Neuron (in vitro differentiated cells): ENCODE measurements around the gene NMNAT1.

Experiments
- H2AFZ ChIP-seq: one replicate; pipeline ENCODE4 v1.6.1; 2013; ENCODE audit warnings: low read depth, mild to moderate bottlenecking, inconsistent platforms, low read length, moderate library complexity
- H3K27me3 ChIP-seq: one replicate; pipeline ENCODE4 v1.6.1; 2013; ENCODE audit warnings: low read length; ENCODE audit not compliant: insufficient read depth
- H3K36me3 ChIP-seq: one replicate; pipeline ENCODE4 v1.6.1; 2013; ENCODE audit warnings: low read length; ENCODE audit not compliant: insufficient read depth
- H3K4me1 ChIP-seq: one replicate; pipeline ENCODE4 v1.6.1; 2013; ENCODE audit warnings: low read length; ENCODE audit not compliant: insufficient read depth
- H3K4me3 ChIP-seq: 2 replicates; pipeline ENCODE4 v1.5.1; 2013; ENCODE audit warnings: mild to moderate bottlenecking, low read length, moderate library complexity
- H3K9me3 ChIP-seq: one replicate; pipeline ENCODE4 v1.6.1; 2013; ENCODE audit warnings: low read length

Gene NMNAT1

DNA sequence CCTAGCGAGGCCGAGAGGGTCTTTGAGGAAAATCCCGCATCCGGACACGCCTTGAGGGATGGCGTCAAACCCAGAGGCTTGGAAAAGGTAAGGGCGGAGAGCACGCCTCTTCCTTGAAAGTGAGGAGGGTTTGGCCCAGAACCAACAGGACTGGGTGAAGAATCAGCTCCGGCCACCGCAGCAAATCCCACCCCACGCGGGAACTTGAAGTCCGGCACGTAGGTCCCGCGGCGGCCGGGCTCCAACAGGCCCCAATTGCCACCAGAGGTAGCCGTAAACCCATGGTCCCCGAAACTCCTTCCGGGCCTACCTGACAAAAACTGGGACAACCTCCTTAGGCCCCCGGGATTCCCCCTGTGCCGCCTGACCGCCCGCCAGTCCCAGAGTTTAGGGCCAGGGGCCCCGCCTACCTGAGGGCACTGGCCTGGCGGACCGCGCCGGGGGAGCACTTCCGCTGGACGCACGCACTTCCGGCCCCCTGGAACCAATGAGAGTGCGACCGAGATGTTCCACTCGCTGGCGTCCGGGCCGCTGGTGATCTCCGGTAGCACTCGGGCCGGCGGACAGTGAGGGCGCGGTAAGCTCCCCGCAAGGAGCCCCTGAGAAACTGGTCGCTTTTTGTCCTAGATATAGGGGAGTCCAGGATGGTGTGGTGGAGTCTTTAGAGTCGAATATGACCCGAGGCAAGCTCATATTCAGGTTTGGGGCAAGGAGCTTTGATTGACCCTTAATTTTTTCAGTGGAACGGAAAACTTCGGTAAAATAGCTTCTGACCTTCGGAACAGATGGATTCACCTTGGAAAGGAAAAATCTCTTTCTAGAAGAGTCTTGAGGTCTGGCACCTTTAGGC is at the start of gene NMNAT1, which contains the start of gene LZIC:
NMNAT1 (plus strand) TSS at position 537 of the 850 bp plus-strand sequence. CDS start 28,599 bp downstream, outside the sequence.
LZIC (minus strand) TSS at position 453 of the 850 bp plus-strand sequence. CDS start 6,772 bp downstream, outside the sequence.
- H3K27me3 ChIP-seq, result no peaks in the 10 kb centered on the region
- H3K4me3 ChIP-seq, result peak within 1 kb of the TSS; percentile 98
- H3K4me1 ChIP-seq, result peaks cover 2% of the 10 kb centered on the region
- H3K36me3 ChIP-seq, result peaks cover 10% of the 10 kb centered on the region
- H3K9me3 ChIP-seq, result no peaks in the 10 kb centered on the region
- H2AFZ ChIP-seq, result peak within 1 kb of the TSS; percentile 93

DNA sequence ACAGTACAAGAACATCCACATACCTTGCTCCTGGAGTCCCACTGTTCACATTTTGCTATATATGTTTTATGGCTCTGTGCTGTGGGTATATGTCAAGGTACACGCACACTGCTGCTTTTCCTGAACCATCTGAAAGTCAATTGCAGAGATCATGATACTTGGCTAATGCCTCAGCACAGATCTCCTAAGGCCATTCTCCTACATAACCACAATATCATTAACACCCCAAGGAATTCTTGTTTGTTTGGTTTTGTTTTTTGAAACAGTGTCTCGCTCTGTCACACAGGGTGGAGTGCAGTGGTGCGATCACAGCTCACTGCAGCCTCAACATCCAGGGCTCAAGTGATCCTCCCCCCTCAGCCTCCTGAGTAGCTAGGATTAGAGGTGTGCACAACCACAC is 49.2 kb upstream of the NMNAT1 start:
- Histone ChIP-seq H2AFZ (no peak overlapping the region), H3K36me3 (no peaks in the 10 kb centered on the region), H3K4me1 (peaks cover 5% of the 10 kb centered on the region), H3K4me3 (no peak overlapping the region), H3K27me3 (no peaks in the 10 kb centered on the region), H3K9me3 (no peaks in the 10 kb centered on the region)

DNA sequence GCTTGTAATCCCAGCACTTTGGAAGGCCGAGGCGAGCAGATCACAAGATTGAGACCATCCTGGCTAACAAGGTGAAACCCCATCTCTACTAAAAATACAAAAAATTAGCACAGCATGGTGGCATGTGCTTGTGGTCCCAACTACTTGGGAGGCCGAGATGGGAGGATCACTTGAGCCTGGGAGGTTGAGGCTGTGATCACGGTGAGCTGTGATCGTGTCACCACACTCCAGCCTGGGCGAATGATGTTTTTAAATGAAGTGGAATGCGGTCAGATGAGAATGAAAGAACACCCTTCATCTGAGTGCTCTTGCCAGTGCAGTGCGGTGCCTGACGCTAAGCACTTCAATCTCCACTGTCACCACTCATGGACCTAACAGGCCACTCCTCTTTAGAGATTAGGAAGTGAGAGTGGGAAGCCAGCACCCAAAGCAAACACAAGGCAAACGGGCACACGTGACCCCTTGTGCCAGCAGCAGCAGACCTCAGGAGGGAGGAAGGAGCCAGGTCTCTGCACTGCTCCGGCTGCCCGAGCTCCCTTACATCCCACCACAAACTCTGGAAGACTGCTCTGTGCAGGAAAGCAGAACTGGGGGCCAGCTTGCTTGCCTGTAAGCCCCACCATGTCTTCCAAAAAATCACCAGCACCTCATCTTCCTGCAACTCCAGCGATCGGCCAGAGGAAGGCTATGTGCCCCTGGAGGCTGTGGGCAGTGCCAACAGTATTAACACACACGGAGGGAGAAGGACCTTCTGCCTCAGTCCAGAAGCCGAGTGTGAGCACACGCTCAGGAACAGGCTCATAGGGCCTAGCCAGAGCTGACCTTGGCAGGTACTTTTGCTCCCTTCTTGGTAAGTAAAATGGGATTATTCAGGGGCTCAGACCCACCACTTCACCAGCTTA is 42.9 kb upstream of the NMNAT1 start:
- H3K4me1 ChIP-seq, result peaks cover 4% of the 10 kb centered on the region
- H3K36me3 ChIP-seq, result no peaks in the 10 kb centered on the region
- no peak overlapping the region for H2AFZ ChIP-seq
- no peaks in the 10 kb centered on the region for H3K27me3 ChIP-seq
- no peaks in the 10 kb centered on the region for H3K9me3 ChIP-seq
- H3K4me3 ChIP-seq, result no peak overlapping the region

DNA sequence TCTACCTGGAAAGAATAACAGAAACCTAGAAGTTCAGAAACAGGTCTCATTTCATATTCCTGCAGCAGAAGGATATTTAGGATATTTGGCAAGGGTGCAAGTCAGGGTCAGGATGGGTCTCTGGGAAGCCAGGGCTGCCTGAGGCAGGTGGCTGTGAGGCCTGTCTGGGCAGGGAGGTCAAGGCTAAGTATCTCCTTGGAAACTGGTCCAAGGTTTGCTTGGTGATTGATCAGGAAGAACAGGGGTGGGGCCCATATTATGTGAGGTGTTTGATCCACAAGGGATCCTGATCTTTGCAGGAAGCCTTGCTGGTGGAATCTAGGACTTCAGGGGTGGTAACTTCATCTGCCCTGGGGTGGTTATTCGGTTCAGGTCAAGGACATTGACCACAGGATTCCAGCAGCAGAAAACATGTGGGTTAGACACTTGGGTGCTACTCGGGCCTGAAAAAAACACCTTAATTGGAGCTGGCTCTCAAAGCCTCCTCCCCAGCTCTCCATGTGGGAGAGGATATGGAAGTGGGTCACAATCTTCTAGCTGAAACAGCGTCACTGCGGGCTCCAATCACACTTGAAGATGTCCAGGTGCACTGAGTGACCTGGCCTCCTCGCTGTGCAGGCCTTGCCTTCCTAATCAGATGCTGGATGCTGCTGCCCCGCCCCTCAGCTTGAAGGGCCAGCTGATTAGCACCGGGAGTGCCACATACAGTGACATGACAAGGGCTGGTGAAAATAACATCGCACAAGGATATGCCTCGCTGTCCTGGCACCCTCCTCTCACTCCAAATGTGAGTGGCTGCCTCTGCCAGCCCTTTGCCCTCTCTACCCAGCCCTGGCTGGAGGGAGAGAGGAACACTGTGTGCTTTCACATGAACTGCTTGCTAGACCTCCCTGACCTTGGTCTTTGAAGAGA is 41.9 kb upstream of the NMNAT1 start:
- no peaks in the 10 kb centered on the region for H3K9me3 ChIP-seq
- no peaks in the 10 kb centered on the region for H3K27me3 ChIP-seq
- no peak overlapping the region for H2AFZ ChIP-seq
- H3K4me3 ChIP-seq, result no peak overlapping the region
- H3K4me1 ChIP-seq, result peaks cover 4% of the 10 kb centered on the region
- no peaks in the 10 kb centered on the region for H3K36me3 ChIP-seq

DNA sequence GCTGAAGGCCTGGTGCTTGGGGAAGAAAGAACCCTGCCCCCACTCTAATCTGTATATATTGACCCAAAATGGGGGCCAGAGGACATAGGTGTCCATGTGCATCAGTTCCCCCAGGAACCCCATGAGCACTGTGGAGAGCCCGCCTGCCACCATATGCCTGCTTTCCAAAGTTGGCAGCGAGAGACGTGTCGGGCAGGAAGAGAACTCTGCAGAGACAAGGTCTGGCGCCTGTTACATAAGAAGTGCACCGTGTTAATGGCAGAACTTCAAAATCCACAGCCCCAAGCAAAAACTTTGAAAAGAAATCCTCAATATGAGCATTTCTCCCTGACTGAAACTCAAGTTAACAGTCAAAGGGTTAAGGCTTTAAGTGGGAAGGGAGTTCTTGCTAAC is 41.2 kb upstream of the NMNAT1 start:
- Histone ChIP-seq H3K9me3 (no peaks in the 10 kb centered on the region), H3K36me3 (no peaks in the 10 kb centered on the region)

DNA sequence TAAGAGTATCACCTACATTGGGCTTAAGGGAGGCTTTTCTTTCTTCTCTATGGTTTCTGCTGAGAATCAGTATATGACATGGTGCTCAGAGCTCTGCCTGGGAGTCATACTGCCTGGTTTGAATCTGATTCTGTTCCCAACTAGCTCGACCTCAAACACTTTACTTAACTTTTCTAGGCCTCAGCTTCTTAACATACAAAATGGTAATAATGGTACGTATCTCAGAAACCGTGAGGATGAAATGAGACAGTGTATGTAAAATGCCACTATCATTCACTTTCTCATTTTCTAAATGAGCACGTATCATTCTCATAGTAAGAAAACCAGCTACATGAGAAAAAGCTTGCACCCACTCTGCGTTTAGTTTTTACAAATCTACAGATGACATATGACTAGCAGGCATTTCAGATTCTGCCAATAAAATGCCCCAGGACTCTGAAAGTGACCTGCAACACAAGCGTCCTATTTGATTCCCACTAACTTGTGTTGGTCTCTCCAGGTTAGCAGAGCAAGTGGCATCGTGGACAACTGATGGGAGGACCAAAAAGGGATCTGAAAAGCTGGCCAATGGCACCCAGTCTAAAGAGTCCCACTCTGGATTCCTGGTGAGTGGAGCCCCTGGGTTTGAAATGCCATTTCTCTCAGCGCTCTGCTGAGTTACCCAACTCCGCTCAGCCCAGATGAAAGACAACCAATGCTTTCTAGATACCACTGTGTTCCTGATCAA is 39.3 kb upstream of the NMNAT1 start:
- H3K9me3 ChIP-seq, result no peaks in the 10 kb centered on the region
- H3K4me3 ChIP-seq, result no peak overlapping the region
- no peaks in the 10 kb centered on the region for H3K27me3 ChIP-seq
- peaks cover 9% of the 10 kb centered on the region for H3K4me1 ChIP-seq
- H2AFZ ChIP-seq, result no peak overlapping the region
- H3K36me3 ChIP-seq, result no peaks in the 10 kb centered on the region

More for the DNA sequence above, 41.2 kb upstream of the NMNAT1 start:
- Histone ChIP-seq H3K27me3 (no peaks in the 10 kb centered on the region), H3K4me1 (peaks cover 4% of the 10 kb centered on the region), H3K4me3 (no peak overlapping the region), H2AFZ (no peak overlapping the region)

DNA sequence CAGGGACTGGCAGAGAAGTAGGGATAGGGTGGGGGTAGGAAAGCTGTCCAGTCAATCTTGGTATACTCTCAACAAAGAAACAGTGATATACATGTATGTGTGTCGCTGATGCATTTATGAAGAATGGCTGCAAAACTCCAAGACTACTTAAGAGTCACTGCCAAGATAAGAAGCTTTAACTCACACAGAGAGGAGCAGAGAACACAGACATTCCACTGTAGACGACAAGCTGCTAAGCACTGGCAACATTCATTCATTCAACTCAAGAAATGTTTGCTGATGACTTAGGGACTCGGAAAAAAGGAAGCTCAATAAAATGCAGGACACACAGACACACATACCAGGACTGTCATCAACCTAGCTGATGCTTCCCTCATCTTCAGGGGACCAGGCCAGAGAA is 38.7 kb upstream of the NMNAT1 start:
- H3K27me3 ChIP-seq, result no peaks in the 10 kb centered on the region
- H3K4me3 ChIP-seq, result no peak overlapping the region
- H2AFZ ChIP-seq, result no peak overlapping the region
- no peaks in the 10 kb centered on the region for H3K9me3 ChIP-seq
- H3K36me3 ChIP-seq, result no peaks in the 10 kb centered on the region
- peaks cover 14% of the 10 kb centered on the region for H3K4me1 ChIP-seq

DNA sequence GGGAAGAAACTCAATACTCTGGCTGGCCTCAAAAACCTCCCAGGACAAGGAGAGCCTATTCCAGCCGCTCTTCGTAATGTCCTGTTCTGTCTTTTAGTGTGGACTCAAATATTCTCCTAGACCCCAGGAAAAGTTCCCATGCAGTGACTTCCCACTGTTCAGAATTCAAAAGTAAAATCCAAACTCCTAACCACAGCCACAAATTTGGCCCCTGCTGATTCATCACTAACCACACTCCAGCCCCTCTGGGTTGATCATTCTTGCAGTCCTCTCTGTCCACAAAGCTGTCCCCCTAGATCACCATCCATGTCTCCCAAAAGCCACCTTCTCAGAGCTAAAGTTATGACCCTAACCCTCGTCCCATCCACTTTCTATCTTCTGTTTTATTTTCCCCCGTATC is 38.3 kb upstream of the NMNAT1 start:
- H2AFZ ChIP-seq, result no peak overlapping the region
- no peaks in the 10 kb centered on the region for H3K27me3 ChIP-seq
- no peaks in the 10 kb centered on the region for H3K9me3 ChIP-seq
- H3K4me1 ChIP-seq, result peaks cover 14% of the 10 kb centered on the region
- no peak overlapping the region for H3K4me3 ChIP-seq
- no peaks in the 10 kb centered on the region for H3K36me3 ChIP-seq

DNA sequence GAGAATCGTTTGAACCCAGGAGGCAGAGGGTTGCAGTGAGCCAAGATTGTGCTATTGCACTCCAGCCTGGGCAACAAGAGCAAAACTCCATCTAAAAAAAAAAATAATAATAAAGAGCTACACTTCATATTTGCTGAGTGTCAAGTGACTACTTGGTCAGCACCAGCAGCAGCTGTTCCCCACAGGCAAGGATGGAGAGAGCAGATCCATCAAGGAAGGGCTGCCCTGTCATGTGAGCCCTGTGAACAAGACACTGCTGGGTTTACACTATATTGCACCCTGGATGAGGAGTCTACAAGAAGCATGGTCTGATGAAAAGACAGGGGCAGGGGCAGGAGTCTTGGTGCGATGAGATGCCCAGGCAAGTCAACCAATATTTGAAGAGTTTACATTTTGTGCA is 36.8 kb upstream of the NMNAT1 start:
- Histone ChIP-seq H3K27me3 (no peaks in the 10 kb centered on the region), H2AFZ (no peak overlapping the region), H3K9me3 (no peaks in the 10 kb centered on the region), H3K4me3 (no peak overlapping the region), H3K4me1 (peaks cover 16% of the 10 kb centered on the region), H3K36me3 (no peaks in the 10 kb centered on the region)

DNA sequence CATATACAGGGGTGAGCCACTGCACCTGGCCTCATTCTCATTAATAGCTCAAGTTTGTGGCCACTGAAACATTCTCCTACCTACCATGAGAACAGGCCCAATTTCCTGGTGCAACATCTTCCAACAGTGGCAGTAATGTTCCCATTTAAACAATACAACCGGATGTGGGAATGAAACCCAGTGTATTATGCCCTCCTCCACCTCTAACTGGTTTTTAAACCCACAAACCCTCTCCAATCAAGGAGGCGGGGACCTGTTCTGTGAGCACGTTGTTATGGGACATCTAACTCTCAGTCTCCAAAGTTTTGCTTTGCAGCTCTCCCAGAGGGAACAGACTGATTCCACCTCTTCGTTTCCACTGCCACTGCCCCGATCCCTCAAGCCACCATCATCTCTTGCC is 35.8 kb upstream of the NMNAT1 start:
- H3K9me3 ChIP-seq, result no peaks in the 10 kb centered on the region
- H3K27me3 ChIP-seq, result no peaks in the 10 kb centered on the region
- no peak overlapping the region for H3K4me3 ChIP-seq
- H3K4me1 ChIP-seq, result peaks cover 12% of the 10 kb centered on the region
- no peaks in the 10 kb centered on the region for H3K36me3 ChIP-seq
- H2AFZ ChIP-seq, result no peak overlapping the region

DNA sequence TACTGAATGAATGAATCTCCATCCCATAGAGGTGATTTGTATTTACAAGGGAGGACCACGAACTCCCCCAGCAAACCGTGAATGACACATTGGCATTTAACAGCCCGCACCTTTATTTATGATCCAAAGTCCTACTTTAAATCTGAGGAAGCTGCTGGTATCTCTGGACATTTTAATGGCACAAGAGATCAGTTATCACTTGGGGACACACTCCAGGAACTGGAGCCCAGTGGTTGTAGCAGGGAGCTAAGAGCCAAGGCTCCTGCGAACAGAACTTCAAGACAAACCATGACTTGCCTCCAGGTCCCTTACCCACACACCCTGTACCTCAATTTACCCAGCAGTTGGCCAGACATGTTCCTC is 34.4 kb upstream of the NMNAT1 start:
- H3K4me3 ChIP-seq, result peak overlapping the region; percentile 87
- no peaks in the 10 kb centered on the region for H3K9me3 ChIP-seq
- peaks cover 12% of the 10 kb centered on the region for H3K4me1 ChIP-seq
- no peaks in the 10 kb centered on the region for H3K27me3 ChIP-seq
- H2AFZ ChIP-seq, result no peak overlapping the region
- H3K36me3 ChIP-seq, result no peaks in the 10 kb centered on the region
